HG03439 (cell line): ENCODE results near the gene ERVV-1.
"Not testable (repeated sequence)": the region's sequence is repeated elsewhere in the genome, so short reads cannot be mapped to it uniquely, and the experiment has no call there.

Experiments
- ATAC-seq: cut with Tn5 transposase; IDR thresholded peaks from one replicate; pipeline ENCODE4 v1.9.1; 2021; ENCODE audit warnings: mild to moderate bottlenecking, moderate library complexity; ENCODE audit not compliant: unreplicated experiment

The ERVV-1 gene, protein sequence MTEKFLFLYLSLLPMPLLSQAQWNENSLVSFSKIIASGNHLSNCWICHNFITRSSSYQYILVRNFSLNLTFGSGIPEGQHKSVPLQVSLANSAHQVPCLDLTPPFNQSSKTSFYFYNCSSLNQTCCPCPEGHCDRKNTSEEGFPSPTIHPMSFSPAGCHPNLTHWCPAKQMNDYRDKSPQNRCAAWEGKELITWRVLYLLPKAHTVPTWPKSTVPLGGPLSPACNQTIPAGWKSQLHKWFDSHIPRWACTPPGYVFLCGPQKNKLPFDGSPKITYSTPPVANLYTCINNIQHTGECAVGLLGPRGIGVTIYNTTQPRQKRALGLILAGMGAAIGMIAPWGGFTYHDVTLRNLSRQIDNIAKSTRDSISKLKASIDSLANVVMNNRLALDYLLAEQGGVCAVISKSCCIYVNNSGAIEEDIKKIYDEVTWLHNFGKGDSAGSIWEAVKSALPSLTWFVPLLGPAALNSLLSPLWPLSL

DNA sequence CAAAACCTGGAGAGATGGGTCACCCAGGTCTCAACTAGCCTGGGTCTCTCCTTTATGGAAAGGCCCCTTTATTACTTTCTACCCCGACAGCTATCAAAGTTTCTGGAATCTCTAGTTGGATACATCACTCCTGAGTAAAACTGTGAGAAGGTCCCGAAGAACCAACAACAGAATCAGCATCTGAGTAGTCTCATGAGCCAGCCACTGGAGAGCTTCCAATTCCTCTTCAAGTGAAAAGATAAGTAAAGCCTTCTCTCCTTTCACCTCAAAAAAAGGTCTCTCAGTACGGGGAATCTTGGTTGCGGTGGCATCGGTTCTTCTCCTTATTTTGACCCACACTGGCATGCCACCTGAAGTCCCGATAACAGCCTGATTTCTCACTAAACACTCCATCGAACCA lies at the start of gene ERVV-1:
ERVV-1 (plus strand) TSS at position 301 of the 400 bp plus-strand sequence. CDS start 170 bp downstream, outside the sequence.
- ATAC-seq, result no peak

DNA sequence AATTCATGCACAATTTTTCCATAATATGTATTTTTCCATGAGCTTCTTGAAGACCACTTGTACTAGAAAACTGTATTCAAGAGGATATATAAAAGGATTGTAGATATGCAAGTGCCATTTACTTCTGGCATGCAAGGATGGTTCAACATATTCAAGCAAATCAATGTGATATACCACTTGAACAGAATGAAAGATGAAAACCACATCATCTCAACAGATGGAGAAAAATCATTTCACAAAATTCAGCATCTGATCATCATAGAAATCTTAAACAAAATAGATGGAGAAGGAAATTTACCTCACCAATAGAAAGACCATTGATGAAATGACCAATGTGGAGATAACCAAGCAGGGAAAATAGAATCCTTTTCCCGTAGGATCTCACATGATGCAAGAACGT lies 45.9 kb upstream of the ERVV-1 start:
- no peak for ATAC-seq

DNA sequence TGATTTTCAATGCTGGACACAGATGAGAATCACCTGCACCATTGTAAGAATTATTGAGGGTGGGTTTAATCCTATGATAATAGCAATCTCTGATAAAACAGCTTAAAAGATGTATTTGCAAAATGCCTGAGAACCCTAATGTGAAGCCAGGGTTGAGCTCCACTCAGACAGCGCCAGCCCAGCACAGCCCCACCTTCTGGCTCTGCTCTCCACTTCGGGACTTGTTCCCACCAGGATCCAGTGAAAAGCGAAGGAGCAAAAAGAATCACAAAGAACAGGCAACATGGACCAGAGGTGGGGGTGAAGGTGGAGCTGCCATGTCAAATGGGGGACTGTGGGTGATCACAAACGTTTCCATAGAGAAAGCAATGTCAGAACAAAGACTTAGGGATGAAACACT lies 32.4 kb upstream of the ERVV-1 start:
- no peak for ATAC-seq

DNA sequence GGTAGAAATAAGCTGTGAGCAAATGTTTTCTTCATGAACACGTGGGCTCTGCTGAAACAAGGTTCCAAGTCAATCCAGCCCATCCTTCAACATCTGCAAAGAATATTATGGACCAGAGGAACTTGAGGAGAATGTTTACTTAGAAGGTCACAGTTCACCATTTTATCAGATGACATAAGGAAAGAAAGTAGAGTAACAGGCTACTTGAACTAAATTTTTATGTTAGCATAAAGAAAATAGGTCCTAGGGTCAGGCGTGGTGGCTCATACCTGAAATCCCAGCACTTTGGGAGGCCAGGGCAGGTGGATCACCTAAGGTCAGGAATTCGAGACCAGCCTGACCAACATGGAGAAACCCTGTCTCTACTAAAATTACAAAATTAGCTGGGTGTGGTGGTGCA lies 30.6 kb upstream of the ERVV-1 start:
- ATAC-seq, result not testable (repeated sequence)

DNA sequence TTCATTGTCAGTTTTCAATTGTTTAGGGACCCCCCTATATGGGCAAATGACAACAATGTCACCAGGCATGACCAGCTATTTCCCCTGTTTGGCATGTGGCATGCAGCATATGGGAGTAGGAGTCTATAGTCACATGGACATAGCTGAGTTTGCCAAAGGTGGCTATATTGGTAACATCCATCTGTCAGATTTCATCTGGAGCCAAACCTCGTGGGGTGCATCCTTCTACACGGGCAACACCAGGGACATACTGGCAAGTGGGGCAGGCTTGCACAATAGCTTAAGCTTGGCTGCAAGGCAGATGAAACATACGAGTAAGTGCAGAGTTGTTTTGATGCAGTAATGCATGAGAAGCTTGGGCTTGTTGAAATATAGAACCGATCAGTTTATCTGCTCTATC lies 26.5 kb upstream of the ERVV-1 start:
- ATAC-seq, result no peak

DNA sequence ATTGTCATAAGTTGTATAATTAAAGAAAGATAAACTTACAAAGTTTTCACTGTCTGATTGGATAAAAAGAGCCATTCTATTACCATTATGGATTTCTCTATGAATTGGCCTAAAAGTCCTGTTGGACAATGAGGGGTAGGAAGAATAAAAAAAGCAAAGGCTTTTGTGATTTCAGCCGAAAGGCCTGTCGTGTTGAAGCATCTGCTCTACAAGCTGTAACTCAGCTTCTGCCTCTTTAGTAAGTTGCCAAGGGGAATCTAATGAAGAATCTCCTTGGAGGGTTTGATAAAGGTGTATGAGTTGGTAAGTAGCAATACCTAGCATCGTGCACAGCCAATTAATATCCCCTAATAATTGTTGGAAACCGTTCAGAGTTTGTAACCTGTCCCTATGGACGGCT lies 25.2 kb upstream of the ERVV-1 start:
- no peak for ATAC-seq

DNA sequence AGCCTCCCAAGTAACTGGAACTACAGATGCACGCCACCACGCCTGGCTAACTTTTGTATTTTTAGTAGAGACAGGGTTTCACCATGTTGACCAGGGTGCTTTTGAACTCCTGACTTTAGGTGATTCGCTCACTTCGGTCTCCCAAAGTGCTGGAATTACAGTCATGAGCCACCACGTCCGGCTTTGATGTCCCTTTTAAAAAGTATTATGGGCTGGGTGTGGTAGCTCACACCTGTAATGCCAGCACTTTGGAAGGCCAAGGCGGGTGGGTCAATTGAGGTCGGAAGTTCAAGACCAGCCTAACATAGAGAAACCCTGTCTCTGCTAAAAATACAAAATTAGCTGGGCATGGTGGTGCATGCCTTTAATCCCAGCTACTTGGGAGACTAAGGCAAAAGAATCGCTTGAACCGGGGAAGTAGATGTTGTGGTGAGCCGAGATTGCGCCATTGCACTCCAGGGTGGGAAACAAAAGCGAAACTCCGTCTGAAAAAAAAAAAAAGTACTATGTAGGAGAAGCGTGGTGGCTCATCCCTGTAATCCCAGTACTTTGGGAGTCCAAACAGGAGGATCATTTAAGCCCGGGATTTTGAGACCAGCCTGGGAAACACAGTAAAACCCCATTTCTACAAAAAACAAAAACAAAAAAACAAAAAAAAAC lies 22.8 kb upstream of the ERVV-1 start:
- ATAC-seq, result no peak

DNA sequence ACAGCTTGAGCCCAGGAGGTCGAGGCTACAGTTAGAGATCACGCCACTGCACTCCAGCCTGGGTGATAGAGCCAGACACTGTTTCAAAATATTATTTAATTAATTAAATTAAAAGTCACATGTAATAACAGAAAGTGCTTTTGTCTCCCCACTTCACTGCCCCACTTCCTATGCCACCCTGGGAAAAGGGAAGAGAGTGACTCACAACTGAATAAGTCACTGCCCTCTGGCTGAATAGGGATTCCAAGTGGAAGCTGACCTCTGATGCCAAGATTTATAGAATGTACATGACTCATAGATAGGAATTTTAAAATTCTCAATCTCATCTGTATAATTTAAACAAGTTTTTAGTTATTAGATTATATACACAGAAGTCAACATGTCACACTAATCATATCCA lies 22.2 kb upstream of the ERVV-1 start:
- no peak for ATAC-seq

DNA sequence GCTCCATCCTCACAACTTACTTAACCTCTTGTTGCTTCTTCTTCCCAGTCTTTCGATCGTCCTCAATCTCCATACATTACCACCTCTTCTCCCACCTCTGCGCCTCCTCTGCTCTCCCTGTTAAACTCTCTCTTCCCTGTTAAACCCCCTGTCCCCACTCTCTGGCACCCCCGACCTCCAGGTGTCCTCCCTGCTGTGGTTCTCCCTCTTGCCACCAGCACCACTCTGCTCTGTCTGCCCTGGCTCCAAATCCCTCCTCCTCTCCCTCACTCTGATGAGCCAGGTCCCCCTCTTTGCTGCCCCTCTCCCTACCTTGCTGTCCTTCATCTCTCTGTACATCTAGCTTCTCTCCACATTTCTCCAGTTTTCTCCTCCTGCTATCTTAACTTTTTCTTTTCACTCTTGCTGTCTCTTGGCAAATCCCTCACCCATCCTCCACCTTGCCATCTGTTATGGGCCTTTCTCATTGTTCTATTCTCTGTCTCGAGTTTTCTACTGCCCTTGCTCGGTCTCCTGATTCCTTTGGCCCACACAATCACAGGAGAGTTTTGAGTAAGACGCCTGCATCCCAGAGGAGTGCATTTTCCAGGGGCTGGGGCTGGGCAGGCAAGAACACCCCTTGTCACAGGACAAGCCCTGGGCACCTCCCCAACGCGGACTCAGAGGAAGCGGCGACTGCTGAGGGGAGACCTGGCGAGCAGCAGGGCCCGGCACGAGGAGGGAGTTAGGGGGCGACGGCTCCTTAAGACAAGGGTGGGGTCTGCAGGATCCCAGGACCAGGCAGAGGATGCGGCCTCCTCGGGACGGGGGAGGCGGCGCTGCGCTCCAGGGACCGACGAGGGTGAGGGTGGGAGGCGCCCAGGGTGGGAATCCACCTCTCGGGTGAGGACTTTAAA lies 21.4 kb upstream of the ERVV-1 start:
- no peak for ATAC-seq

DNA sequence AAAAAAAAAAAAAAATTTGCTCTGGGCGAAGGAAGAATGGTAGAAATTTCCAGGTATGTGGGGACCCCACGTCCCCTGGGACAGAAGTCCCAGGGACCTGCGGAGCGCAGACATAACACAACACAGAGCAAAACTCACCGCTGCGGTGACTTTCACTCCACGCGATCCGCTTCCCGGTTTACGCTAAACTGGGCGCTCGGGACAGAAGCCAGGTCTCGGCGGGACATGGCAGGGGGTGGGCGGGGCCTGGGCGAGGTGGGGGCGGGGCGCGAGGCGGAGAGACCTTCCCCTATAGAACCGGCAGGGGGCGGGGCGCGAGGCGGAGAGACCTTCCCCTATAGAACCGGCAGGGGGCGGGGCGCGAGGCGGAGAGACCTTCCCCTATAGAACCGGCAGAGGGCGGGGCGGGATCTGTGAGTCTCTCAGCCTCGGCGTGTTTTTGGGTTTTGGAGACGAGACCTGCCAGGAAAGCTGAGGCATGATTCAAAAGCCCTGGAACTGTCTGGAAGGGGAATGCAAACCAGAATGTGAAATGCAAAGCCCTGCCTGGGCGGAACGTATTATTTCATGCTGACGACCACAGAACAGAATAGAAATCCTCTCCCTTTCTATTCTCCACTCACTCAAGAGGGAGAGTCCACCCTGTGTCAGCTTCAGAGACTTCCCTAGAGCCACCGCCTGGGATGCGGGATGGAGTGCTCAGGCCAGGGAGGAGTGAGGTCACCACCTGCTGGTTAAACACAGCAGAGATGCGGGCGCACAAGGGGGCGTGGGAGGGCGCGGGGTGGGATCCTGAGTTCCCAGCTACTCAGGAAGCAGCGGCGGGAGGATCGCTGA lies 20.2 kb upstream of the ERVV-1 start:
- ATAC-seq, result no peak

DNA sequence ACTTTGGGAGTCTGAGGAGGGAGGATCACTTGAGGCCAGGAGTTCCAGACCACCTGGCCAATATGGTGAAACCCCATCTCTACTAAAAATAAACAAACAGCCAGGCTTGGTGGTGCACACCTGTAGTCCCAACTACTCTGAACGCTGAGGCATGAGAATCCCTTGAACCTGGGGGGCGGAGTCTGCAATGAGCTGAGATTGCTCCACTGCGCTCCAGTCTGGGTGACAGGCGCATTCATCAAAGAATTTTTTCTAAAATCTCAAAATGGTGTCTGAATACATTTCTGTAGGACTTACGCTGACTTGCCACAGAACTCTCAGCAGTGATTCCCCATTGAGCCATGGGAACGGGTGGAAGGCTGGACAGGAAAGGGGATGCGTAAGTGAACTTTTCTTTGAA lies 18.0 kb upstream of the ERVV-1 start:
- ATAC-seq, result no peak

DNA sequence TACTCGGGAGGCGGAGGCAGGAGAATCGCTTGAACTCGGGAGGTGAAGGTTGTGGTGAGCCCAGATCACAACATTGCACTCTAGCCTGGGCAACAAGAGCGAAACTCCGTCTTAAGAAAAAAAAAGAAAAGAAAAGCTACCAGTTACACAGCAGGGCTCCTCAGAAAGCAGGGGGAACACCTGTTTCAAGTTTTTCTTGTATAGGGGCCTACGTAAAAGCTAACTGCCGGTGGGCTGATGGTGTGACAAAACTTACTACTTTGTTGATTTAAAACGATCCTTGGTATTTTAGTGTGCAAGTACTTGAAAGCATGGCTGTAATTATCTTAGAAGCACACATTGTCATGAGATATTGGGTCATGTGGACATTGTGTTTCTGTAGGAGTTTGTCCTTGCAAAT lies 15.7 kb upstream of the ERVV-1 start:
- ATAC-seq, result no peak

DNA sequence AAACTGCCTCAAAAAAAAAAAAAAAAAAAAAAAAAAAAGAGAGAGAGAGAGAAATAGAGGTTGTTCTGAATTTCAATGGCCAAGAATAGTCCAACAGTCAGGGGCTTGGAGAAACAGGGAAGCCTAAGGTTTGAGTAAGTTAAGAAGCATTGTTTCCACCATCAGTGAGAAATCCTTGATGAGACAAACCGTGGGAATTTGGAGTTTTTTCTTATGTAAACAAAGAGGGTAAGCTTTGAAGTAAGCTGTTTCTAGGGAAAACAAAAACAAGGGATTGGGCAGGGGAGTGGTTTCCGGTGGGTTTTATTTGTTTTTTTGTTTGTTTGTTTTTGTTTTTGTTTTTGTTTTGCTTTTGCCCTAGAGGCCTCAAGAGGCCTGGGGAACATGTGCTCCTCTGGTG lies 11.2 kb upstream of the ERVV-1 start:
- no peak for ATAC-seq

DNA sequence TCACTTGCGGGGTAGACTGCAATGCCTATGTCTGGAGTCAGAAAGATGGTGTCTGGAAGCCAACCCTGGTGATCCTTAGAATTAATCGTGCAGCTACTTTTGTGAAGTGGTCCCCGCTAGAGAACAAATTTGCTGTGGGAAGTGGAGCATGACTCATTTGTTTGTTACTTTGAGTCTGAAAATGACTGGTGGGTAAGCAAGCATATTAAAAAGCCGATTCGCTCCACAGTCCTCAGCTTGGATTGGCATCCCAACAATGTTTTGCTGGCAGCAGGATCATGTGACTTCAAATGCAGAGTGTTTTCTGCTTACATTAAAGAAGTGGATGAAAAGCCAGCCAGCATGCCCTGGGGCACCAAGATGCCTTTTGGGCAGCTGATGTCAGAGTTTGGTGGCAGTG lies 9.5 kb upstream of the ERVV-1 start:
- no peak for ATAC-seq

DNA sequence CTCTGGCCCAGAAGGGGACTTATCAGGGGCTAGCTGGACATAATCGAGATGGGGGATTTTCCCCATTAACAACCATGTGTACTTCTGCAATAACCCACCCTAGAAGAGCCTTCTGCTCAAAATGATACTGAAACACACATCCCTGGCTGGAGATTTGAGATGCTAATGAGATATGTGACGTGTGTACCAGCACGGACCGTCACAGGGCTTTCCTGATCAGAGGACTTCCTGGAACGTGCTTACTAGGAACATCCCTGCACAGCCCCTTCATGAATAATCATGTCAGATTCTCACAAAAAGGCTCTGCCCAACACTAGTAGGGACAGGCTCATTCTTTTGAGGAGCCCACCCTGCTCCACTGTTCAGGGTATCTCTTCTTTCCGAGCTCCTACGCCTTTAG lies 6.5 kb upstream of the ERVV-1 start:
- no peak for ATAC-seq

DNA sequence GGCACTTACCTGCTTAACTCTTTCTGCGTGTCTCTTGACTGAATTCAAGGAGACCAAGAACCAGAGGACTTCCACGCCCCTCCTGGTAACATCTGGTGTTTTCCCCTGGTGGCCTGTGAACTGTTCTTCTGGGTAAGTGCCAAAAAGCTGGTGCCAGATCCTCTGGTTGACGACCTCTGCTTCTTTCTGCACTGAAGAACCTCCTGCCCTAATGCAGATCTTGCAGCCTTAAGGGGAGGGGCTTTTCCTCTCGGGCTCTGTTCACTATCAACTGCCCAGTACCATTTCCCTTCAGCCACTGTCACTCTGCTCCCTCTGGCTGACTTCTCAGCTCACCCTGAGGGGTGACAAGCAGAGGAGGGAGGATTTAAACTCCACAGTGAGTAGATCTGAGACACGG lies 6.1 kb upstream of the ERVV-1 start:
- no peak for ATAC-seq

DNA sequence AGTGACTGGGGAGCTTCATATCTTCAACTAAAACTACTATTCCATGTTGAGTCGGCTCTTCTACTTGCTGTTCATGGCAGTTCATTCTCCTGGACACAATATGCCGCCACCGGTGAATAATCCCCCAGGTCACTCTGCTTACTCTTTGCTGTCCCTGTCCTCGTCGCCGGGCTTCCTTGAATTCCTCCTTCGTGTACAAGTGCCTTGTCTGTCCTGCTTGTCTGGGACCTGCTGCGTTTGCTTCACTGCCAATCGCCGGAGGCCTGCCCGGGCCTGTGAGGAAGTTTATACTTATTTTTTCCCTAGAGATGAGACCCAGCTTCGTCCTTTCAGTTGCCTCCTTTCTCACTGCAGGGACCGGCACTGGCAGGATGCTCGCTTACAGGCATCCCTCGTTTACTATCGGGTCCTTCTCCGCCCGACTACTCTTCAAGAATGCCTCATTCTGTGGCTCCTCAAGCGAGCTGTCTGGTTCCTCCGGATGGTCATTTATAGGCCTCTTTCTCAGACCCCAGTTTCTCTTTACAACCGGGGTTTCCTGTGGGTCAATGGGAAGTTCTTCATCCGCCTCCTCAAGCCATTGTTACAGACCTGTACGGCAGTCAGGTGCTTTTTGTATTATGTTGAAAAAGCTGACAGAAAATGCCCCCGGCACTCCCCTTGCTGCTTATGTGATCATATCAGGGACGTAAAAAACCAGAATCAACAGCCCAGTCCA lies 5.5 kb upstream of the ERVV-1 start:
- ATAC-seq, result no peak

DNA sequence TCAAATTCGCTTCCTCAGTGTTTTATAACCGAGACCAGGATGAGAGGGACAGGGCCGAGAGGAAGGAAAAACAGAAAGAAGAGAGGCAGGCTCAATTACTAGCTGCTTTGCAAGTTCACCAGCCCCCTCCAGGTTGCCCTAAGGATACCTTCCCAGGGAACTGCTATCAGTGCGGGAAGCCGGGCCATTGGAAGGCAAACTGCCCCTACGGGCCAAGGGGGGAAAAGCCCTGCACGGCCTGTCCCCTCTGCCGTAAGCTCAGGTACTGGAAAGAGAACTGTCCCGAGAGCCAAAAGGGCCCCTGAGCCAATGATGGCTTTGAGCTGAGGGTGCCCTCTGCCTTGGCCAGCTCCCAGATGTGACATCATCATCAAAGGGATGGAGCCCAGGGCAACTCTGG lies 3.2 kb upstream of the ERVV-1 start:
- no peak for ATAC-seq

DNA sequence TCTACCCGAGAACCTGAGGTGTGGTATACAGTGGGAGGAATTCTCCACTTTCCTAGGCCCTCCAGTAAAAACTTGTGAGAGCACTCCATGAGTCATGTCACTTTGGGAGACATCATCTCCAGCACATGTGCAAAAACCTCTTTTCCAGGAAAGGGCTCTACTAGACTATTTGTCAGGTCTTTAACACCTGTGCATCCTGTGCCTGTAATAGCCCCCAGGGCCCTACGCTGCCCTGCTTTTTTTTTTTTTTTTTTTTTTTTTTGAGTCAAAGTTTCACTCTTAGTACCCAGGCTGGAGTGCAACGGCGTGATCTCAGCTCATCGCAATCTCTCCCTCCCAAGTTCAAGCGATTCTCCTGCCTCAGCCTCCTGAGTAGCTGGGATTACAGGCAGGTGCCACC lies 1.7 kb upstream of the ERVV-1 start:
- ATAC-seq, result no peak

DNA sequence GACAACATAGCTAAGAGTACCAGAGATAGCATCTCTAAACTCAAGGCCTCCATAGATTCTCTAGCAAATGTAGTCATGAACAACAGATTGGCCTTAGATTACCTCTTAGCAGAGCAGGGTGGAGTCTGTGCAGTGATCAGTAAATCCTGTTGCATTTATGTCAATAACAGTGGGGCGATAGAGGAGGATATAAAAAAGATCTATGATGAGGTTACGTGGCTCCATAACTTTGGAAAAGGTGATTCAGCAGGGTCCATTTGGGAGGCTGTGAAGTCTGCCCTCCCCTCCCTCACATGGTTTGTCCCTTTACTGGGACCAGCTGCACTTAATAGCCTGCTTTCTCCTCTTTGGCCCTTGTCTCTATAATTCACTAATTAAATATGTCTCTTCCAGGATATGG lies 1.4 kb downstream of the ERVV-1 start:
- ATAC-seq, result no peak
